GM18526 (cell line): ENCODE results near the gene PPT2.
A peak's percentile ranks its signal among the peaks of the same experiment; 100 is the strongest.

ENCODE experiments used
- POLR2A ChIP-seq: IDR thresholded peaks from 3 replicates; pipeline ENCODE4 v1.6.1; 2011; ENCODE audit not compliant: insufficient read length; ENCODE audit errors: extremely low read depth

PPT2 gene

DNA sequence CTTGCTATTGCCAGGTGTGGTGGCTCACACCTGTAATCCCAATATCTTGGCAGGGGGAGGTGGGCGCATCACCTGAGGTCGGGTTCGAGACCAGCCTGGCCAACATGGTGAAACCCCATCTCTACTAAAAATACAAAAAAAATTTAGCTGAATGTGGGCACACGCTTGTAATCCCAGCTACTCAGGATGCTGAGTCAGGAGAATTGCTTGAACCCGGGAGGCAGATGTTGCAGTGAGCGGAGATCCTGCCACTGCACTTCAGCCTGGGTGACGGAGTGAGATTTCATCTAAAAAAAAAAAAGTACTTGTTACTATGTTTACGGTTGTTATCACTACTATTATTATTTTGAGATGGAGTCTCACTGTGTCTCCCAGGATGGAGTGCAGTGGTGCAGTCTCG, 3.0 kb downstream of the PPT2 start:
- TF ChIP-seq POLR2A, result no peak

DNA sequence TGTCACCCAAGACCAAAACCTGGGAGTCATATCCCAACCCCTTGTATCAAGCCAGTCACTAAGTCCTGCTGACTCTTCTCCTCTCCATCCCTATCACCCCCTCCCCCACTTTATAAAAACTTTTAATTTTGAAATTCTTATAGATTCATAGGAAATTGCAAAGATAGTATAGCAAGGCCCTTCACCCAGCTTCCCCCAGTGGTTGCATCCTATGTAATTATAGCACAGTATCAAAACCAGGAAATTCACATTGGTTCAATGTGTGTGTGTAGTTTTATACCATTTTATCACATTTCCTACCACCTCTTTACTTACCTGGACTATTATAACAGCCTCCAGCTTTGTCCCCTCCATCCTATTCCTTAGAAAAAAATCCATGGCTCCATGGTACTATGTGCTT, 4.1 kb downstream of the PPT2 start:
- TF ChIP-seq POLR2A, result no peak

DNA sequence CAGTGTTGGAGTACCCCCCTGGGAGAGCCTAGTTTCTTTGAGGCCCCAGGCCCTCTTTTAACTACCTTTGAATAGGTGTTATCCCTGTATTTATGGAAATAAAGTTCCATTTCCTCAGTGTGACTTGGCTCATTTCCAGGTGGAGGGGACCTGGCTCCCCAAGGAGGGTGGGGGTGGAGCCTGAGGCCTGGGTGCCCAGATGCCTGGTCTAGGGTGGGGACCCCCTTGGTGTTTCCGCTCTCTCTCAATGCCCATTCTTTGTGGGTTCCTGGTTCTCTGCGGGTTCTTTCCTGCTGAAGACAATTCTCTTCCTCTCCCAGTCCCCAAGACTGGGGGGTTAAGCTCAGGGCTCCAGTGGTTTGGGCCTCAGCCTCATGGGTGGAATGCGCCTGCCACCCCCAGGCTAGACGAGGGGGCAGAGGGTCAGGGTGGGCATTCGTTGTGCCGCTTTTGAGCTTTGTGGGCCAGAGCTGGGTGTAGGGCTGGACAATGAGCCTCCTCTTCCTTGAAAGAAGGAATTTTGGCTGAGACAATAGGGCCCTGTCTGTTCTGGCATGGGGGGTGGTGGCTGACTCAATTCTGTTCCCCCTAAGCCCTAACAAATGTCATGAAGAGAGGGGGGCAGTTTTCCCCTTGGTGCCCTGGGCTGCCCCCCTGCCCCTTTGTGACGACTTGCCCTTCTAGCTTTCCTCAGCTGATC, 9.8 kb downstream of the PPT2 start:
- TF ChIP-seq POLR2A, result no peak

DNA sequence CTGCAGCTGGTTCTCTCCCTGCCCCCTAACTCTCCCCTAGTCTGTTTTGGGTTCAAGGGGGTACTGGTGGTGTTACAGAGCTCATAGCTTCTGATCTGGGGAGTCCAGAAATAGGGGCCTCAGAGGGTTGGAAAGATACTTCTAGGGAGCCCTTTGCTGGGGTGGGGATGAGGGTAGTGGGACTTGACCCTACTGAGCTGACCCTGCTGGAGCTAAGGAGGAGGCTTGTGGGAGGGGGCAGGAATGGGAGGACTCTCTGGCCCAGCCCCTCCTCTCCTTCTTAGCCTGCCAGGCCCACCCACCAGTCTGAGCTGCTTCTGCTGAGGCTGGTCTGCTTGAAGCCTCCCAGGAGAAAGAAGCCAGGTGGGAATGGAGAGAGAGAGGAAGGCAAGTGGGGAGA, 10.4 kb downstream of the PPT2 start, which contains the start of gene EGFL8:
Gene EGFL8, plus strand, starts transcription at position 301 of the 400 bp plus-strand sequence. CDS start 1,571 bp downstream, outside the sequence.
- TF ChIP-seq POLR2A, result no peak

DNA sequence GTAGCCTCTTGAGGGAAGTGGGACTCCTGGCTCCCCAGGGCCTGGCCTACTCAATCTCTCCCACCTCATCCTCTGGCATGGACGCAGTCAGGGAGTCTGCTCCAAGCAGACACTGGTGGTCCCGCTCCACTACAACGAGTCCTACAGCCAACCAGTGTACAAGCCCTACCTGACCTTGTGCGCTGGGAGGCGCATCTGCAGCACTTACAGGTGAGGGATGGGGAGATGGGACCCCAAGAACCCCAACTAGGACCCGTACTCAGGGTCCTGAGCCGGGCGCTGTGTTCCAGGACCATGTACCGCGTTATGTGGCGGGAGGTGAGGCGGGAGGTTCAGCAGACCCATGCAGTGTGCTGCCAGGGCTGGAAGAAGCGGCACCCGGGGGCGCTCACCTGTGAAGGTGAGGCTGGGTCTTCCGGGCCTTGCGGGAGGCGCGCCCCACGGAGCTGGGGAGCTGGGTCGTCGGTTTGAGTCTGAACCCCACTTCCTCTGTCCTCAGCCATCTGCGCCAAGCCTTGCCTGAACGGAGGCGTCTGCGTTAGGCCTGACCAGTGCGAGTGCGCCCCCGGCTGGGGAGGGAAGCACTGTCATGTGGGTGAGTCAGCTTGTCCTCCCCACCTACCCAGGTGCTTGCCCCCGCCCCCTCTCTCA, 12.6 kb downstream of the PPT2 start:
- no peak for TF ChIP-seq POLR2A

DNA sequence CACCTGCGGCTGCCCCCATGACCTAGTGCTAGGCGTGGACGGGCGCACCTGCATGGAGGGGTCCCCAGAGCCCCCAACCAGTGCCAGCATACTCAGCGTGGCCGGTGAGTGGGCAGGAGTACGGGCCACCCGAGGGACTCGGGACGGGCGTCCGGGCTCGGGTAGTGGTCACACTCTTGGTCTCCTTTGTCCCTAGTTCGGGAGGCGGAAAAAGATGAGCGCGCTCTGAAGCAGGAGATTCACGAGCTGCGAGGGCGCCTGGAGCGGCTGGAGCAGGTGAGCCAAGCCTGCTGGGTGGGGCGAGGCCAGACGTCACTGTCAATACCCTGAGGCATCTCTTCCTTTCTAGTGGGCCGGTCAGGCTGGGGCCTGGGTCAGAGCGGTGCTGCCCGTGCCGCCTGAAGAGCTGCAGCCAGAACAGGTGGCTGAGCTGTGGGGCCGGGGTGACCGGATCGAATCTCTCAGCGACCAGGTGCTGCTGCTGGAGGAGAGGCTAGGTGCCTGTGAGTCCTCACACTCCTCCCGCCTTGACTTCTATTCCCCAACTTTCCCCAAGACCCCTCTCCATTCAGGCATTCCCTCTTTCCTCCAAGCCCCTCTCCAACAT, 13.3 kb downstream of the PPT2 start:
- TF ChIP-seq POLR2A, result no peak

DNA sequence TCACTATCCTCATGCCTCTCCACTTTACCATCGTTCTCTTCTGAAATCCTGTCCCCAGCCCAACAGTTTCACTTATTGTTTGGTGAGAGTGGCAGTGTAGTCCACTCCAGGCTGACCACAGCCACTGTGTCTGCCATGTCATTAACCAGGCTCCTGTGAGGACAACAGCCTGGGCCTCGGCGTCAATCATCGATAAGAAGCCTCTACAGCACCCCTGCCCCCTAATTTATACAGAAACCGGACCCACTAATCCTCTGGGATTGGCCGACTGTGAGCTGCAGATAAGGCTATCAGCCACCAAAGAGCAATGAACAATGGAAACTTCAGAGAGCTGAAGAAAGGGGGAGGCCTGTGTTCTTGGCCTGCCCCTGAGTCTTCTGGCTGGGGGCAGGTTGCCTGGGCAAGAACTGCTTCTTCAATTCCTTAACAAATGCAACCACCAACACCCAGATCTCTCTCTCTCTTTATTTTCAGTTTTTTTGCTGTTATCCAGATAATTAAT, 13.9 kb downstream of the PPT2 start:
- TF ChIP-seq POLR2A, result no peak

DNA sequence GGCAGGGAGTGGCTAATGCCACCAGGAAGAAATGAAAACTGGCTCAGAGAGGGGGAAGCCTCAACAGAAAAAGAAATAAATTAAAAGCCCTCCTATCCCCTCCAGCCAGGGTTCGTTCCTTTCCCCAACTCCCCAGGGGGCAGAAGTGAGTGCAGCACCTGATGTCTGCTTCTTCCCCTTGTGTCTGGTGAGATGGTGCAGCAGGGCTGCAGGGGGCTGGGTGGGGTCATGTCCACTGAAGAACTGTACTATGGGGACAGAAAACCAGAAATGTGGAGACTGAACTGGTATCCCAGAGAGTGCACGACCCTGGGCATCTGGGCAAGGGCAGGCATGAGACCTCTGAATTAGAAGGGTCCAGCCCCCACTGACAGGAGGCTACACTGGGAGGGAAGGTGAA, 14.4 kb downstream of the PPT2 start:
- no peak for TF ChIP-seq POLR2A

DNA sequence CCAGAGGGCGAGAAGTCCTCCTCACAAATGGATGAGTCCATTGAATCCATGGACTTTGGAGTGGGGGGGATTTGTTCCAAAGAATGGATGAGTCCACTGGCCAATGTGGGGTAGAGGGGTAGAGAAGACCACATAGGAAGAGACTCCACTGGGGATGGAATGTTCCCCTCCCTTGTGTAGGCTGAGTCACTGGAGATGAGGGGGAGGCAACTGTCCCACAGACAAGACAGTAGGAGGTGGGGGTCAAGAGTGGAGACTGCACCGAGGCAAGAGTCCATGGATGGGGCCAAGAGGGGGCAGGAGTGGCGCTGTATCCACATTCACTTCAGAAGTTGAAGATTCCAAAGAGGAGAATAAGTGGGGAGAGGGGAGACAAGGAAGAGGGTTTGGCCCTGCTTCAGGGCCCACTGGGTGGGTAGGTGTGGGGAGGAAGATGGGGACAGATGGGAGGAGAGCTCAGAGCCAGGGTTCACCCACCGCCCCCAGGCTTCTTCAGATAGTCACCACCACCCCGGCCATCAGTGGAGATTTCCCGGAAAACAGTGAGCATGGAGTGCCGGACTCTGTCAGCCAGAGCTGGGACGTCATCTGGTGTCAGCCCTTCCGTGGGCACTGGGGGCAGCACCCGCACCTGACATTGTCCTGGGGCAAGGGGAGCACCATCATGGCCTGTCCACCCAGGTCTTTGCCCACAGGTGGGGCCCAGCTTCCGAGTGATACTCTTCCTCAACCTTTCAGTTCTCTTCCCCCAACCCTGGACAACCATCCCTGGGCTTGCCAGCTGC, 15.1 kb downstream of the PPT2 start:
- no peak for TF ChIP-seq POLR2A

DNA sequence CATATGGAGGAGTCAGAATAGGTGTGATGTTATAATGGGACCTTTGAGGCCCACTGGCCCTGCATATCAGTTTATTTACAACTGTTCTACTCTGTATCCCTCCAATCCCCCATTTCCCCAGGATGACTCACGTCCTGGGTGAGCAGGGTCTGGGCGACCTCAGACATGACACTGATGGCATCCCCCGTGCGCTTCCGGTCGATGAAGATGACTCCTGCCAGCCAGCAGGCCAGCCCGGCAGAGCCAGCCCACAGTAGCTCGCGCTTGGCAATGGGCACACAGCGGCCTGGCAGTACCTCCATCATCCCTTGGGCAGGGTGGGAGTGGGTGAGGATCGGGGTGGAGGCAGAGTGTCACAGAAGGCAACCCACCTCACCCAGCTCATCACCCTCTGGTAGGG, 16.4 kb downstream of the PPT2 start:
- TF ChIP-seq POLR2A, result no peak

DNA sequence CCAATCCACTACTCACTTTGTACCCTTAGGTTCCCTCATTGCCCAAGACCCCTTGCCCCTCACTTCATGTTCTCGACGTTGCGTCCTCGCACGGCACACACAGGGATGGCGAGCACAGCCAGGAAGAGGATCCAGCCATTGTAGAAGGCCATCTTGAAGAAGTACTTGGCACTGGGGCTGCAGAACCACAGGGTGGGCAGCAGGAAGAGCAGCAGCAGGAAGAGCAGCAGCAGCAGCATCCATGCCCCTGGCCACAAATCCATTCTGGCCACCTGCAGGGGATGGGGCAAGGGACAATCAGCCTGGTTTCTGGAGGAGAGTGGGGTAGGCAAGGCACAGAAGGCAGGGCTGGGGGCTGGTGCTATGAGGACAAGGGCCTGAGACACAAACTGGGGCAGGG, 17.3 kb downstream of the PPT2 start:
- no peak for TF ChIP-seq POLR2A

DNA sequence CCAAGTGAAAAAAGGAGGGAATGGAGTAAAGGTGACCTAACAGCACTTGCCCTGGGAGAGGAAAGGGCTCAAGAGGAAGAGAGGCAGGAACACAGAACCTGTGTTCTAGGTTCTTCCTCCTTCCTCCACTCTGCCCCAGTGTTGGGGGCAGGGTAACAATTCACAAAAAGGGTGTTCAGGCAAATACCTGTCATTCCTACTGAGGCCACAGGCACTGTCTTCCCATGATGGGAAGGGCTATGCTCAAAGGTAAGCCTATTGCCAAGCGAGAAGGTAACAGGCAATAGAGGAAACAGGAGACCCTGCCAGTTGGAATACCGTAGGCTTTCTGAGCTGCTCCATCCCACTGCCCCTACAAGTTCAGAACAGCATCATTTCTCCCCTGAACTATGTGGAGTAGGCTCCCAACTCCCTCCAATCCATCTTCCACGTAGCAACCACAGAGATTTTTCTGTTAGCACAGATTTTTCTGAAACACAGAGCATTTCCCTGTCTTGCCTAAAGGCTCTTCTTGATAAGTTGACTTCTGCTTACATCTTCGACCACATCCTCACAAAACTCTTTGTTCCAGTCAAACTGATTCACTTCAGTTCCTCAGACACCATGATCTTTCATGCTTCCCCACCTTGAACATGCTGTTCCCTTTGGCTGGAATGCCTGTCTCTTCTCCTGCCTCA, 19.2 kb downstream of the PPT2 start:
- TF ChIP-seq POLR2A, result no peak

DNA sequence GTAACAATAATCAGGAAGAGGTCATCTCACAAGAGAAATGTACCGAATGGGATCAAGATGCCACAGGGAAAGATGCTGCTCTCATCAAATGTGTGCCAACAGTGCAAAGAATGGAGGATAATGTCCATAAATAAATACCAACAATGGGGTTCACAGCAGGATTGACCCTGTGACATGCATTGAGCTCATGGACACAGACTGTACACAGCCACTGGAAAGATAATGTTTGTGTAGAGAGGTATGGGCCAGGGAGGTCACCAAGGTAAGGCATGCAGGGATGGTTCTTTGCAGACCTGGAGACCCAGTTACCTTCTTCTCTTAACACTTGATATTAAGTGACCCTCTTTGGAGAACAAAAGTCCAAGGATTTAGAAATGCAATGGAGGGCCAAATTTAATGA, 20.5 kb downstream of the PPT2 start:
- no peak for TF ChIP-seq POLR2A

DNA sequence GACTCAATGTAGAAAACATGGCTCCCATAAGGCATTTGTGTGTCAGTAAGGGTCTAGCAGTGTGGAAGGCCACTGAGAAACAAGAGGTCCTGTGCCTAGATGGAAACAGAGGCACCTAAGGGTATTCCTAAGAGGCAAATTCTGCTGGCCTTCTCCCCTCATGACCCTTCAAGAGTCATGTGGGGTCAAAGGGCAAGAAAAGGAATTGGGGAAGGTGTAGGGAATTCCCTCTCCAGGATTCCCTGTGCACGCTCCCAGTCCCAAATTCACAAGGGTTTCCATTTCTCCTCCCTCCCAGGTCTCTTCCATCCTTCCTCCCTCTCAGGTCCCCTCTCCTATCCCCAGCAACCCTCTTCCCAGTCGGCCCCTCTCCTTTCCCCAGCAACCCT, 21.4 kb downstream of the PPT2 start:
- no peak for TF ChIP-seq POLR2A

DNA sequence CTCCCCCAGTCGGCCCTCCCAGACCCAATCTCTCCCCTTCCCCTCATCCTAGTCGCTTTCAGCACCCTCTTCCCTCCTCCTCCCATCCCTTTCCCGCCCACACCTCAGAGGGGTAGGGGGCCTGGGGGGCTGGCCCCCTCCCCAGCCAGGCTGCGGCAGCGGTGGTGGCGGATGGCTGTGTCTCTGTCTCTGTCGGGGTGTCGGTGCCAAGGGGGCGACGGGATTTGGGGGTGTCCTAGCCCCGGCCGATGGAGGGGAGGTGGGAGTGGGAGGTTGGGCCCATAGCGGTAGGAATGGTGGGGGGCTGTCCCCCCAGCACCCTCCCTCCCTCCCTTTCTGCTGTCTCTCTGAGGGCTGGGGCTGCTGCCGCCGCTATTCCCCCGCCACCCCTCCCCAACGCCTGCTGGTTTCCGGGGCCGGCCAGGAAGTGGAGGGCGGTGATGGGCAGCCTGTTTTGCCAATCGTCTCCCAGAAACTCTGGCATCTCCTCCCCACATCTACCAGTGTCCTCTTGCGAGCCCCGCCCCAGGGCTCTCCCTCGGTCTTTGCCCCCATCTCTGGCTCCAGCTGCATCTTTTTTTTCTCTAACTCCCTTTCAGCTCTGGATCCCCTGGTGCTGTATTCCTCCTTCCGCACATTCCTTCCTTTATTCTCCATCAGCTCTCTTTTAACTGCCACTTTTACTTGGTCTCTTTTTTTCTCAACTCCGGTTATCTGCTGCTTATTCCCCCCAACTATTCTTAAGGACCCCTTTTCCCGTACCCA, 22.0 kb downstream of the PPT2 start, which contains the start of gene AGPAT1:
Gene AGPAT1, minus strand, starts transcription at position 374 of the 765 bp plus-strand sequence. CDS start 4,588 bp downstream, outside the sequence.
- TF ChIP-seq POLR2A, result peak; percentile 62
